ENCODE results near the gene TFF2. TPM values are rescaled to one million over a fixed set of nuclear protein-coding genes. Genes with fewer than 3 reads are reported as not detected.

Gene TFF2
- total RNA-seq, 1 experiment from 2014 or later: 1.1 TPM

DNA sequence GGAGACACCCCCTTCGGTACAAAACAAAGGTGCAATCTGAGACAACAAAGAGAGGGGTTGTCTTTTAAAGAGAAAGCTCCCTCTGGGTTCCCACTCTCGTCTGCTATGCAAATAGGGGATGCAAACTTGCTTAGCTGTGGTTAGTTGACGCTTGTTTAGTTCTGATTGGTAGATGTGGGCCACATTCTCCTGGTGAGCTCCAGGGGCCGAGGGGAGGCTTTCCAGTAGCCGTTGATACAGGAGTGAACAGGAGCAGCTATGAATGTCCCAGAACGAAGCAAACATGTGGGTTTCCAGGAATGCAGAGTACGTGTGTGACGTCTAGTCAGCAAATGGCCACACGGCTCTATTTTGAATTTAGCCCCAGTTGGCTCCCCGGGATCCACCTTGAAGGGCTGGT, 14.7 kb downstream of the TFF2 start:
- intact Hi-C loops (cut with micrococcal nuclease; ENCODE audit: unreplicated experiment): no loop called here
- Histone ChIP-seq H3K9me3 (ENCODE audit: control insufficient read depth, insufficient read depth, low read depth, low read length) (no peaks in the 10 kb centered on the region), H3K27me3 (ENCODE audit: control insufficient read depth, insufficient read depth, low read length) (no peaks in the 10 kb centered on the region), H3K27ac (ENCODE audit: low read length) (no peak overlapping the region), H3K4me3 (ENCODE audit: low read depth in 2 of 2, low read length in 2 of 2) (no peak overlapping the region), H3K4me1 (ENCODE audit: control insufficient read depth, insufficient read depth, low read length) (no peaks in the 10 kb centered on the region), H3K36me3 (ENCODE audit: control insufficient read depth, insufficient read depth, low read length) (no peaks in the 10 kb centered on the region)
- ChIA-PET CTCF (no interaction called here), POLR2A (no interaction called here)
- ATAC-seq: no peak
- no TSS peak for BruUV-seq (replicated peaks)
- in situ Hi-C loops (cut with HindIII; ENCODE audit: low pct_unique_long_range_greater_than_20kb, low sequenced_read_pairs): no loop called here
- TF ChIP-seq, protein P1, sequence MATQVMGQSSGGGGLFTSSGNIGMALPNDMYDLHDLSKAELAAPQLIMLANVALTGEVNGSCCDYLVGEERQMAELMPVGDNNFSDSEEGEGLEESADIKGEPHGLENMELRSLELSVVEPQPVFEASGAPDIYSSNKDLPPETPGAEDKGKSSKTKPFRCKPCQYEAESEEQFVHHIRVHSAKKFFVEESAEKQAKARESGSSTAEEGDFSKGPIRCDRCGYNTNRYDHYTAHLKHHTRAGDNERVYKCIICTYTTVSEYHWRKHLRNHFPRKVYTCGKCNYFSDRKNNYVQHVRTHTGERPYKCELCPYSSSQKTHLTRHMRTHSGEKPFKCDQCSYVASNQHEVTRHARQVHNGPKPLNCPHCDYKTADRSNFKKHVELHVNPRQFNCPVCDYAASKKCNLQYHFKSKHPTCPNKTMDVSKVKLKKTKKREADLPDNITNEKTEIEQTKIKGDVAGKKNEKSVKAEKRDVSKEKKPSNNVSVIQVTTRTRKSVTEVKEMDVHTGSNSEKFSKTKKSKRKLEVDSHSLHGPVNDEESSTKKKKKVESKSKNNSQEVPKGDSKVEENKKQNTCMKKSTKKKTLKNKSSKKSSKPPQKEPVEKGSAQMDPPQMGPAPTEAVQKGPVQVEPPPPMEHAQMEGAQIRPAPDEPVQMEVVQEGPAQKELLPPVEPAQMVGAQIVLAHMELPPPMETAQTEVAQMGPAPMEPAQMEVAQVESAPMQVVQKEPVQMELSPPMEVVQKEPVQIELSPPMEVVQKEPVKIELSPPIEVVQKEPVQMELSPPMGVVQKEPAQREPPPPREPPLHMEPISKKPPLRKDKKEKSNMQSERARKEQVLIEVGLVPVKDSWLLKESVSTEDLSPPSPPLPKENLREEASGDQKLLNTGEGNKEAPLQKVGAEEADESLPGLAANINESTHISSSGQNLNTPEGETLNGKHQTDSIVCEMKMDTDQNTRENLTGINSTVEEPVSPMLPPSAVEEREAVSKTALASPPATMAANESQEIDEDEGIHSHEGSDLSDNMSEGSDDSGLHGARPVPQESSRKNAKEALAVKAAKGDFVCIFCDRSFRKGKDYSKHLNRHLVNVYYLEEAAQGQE (IDR thresholded peaks at IDR 0.05; ENCODE audit: insufficient read depth in 1 of 2, low read depth in 2 of 2, low read length in 1 of 2): no peak
- TF ChIP-seq, protein P2, sequence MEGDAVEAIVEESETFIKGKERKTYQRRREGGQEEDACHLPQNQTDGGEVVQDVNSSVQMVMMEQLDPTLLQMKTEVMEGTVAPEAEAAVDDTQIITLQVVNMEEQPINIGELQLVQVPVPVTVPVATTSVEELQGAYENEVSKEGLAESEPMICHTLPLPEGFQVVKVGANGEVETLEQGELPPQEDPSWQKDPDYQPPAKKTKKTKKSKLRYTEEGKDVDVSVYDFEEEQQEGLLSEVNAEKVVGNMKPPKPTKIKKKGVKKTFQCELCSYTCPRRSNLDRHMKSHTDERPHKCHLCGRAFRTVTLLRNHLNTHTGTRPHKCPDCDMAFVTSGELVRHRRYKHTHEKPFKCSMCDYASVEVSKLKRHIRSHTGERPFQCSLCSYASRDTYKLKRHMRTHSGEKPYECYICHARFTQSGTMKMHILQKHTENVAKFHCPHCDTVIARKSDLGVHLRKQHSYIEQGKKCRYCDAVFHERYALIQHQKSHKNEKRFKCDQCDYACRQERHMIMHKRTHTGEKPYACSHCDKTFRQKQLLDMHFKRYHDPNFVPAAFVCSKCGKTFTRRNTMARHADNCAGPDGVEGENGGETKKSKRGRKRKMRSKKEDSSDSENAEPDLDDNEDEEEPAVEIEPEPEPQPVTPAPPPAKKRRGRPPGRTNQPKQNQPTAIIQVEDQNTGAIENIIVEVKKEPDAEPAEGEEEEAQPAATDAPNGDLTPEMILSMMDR (IDR thresholded peaks at IDR 0.05): no peak
- DNase-seq (ENCODE audit: low read depth, low spot score): no peak

DNA sequence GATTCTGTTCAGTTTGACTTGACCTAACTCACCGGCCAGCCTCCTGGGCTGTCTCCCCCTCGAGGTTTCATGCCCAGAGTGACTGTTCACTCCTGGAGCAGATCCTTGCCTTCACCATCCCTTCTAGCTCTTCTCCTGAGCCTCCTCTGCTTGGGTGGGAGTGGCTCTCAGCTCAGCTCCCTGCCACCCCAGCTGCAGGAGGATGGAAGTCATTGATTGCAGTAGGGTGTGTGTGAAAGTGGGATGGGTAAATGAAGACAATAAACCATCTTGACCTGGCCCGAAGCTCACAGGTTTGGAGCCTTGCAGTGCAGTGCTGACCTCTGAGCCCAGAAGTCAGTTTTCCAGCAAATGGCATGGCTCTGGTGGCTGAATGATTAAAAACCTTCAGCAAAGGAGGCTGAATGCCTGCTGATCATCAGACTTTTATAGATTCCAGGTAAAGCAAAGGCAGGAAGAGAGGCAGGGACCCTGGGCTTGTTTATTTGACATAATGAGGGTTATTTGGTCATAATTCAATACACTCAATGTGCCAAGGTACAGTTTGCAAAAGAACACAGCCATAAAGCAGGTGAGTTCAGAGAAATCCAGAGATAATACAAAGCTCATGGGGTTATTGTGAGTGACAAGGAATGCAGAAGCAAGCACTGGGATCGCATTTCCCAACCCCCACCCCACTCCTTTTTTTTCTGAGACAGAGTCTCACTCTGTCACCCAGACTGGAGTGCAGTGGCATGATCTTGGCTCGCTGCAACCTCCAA, 18.1 kb downstream of the TFF2 start:
- BruUV-seq (replicated peaks): no TSS peak
- ATAC-seq (no peak), DNase-seq (ENCODE audit: low read depth, low spot score) (no peak)
- Histone ChIP-seq H3K27me3 (ENCODE audit: control insufficient read depth, insufficient read depth, low read length) (no peaks in the 10 kb centered on the region), H3K9me3 (ENCODE audit: control insufficient read depth, insufficient read depth, low read depth, low read length) (no peaks in the 10 kb centered on the region), H3K36me3 (ENCODE audit: control insufficient read depth, insufficient read depth, low read length) (no peaks in the 10 kb centered on the region), H3K4me1 (ENCODE audit: control insufficient read depth, insufficient read depth, low read length) (no peaks in the 10 kb centered on the region), H3K27ac (ENCODE audit: low read length) (no peak overlapping the region), H3K4me3 (ENCODE audit: low read depth in 2 of 2, low read length in 2 of 2) (no peak overlapping the region)
- CTCF ChIA-PET: no interaction called here
- POLR2A ChIA-PET: no interaction called here
- TF ChIP-seq, protein P2 (IDR thresholded peaks at IDR 0.05): no peak
- no peak for TF ChIP-seq TCF7L2 (IDR thresholded peaks at IDR 0.05; ENCODE audit: low read depth, low read length)
- no peak for TF ChIP-seq POLR2AphosphoS5 (IDR thresholded peaks at IDR 0.05; ENCODE audit: low read depth, low read length)
- intact Hi-C loops (cut with micrococcal nuclease; ENCODE audit: unreplicated experiment) (no loop called here), in situ Hi-C loops (cut with HindIII; ENCODE audit: low pct_unique_long_range_greater_than_20kb, low sequenced_read_pairs) (no loop called here)

All from Panc1 (cell line).